HCT116 (cell line): ENCODE data around the gene TCEA2.

ENCODE experiments used
- CEBPB ChIP-seq: IDR thresholded peaks from 2 replicates; pipeline ENCODE4 v1.6.1; 2012; ENCODE audit warnings: low read depth
- CTCF ChIP-seq, 3 experiments: fragments of 200-600 bp in 1 of 3; sonication (generic) in 1 of 3; IDR thresholded peaks in 2 of 3; conservative IDR thresholded peaks in 1 of 3; 2 replicates each; pipeline ENCODE4 v1.5.1; 2012 to 2017; ENCODE audit warnings: low read depth in 2 of 3, low read length in 2 of 3, antibody characterized with exemption in 1 of 3, borderline replicate concordance in 1 of 3, control low read depth in 1 of 3, mild to moderate bottlenecking in 1 of 3, mixed read lengths in 1 of 3, mixed run types in 1 of 3, moderate library complexity in 1 of 3; ENCODE audit not compliant: insufficient read depth in 1 of 3
- JUND ChIP-seq: IDR thresholded peaks from 2 replicates; pipeline ENCODE4 v1.6.1; 2012
- POLR2A ChIP-seq: IDR thresholded peaks from 2 replicates; pipeline ENCODE4 v1.7.0; 2011; ENCODE audit warnings: borderline replicate concordance; ENCODE audit not compliant: insufficient read depth, insufficient read length; ENCODE audit errors: extremely low read depth
- SRF ChIP-seq: IDR thresholded peaks from 2 replicates; pipeline ENCODE4 v1.6.1; 2012; ENCODE audit warnings: low read depth
- TCF7L2 ChIP-seq: IDR thresholded peaks from 2 replicates; pipeline ENCODE4 v1.7.0; 2011; ENCODE audit warnings: borderline replicate concordance, inconsistent platforms; ENCODE audit not compliant: insufficient read depth, insufficient read length; ENCODE audit errors: extremely low read depth

GRCh38 chr20:64075556-64075955 lies 12.6 kb downstream of the TCEA2 start:
- no peak for TF ChIP-seq CEBPB
- TF ChIP-seq CTCF (IDR thresholded peaks at IDR 0.05 in 2 of 3, conservative IDR thresholded peaks at IDR 0.05 in 1 of 3; ENCODE audit: borderline replicate concordance in 1 of 3, insufficient read depth in 1 of 3, low read depth in 2 of 3, low read length in 2 of 3), result no peak
- TF ChIP-seq SRF, result no peak
- TF ChIP-seq TCF7L2, result no peak
- TF ChIP-seq POLR2A, result no peak
- TF ChIP-seq JUND, result no peak
